Purkinje cell (primary cell): ENCODE measurements around the gene LILRB5. TPM values are rescaled to one million over a fixed set of nuclear protein-coding genes. Genes with fewer than 3 reads are reported as not detected.

Experiments used
- polyA plus RNA-seq: library from polyadenylated mRNA; unstranded; fragments of >200 nt; fragmentation: Nextera tagmentation; gene quantifications from 2 replicates; pipeline ENCODE4 v1.2.1, GENCODE V29; 2014

LILRB5 gene
- polyA plus RNA-seq, result 0.13 and 0.15 TPM in 2 replicates

DNA sequence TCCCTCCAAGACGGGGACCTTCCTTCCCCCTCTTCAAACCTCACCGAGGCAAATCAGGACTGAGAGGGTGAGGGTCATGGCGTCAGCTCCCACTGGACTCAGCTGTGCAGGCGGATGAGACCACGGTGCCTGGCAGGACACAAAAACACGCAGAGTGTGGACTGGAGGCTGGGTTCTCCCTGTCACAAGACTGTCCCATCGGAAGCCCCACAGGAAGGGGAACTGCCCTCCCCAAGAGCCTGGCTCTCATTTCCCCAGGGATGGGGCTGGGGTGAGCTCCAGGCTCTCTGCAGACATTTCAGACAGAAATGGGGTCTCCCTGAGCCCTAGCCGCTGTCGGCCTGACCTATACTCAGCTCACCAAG, at the start of gene LILRB5:
Gene LILRB5 (minus strand): TSS at position 158 of the 365 bp plus-strand sequence. CDS start 80 bp downstream, at position 78.

DNA sequence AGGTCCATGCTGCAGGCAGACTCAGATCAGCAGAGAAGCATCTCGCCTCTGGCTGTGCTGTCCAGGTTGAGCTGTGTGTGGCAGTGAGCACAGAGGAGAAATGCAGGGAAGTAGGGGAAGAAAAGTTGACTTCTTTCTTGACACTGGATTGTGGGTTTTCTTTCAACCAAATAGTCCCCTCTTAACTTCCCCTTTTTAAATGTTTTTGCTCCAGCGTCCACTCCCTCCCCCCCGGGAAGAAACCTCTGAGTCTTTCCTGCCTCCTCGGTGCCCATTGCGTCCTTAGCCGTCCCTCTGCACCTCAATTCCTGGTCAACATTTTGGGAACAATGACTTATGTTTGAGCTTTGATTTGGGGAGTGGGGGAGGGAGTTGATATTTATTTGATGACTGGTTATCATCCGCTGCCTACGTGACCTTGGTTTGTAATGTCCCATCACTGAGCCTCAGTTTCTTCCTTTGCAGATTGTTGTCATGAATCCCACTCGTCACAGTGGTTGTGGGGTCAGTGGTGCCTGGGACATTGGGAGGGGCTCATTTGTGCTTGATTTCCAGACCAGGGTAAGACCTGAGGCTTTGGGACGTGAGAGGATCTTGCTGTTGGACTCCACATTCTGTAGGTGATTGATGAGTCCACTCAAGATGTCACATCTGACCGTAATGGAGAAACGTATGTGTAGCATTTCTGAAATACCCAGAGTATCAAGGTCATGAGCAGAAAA, 24.1 kb upstream of the LILRB5 start, which contains the start of gene LILRB2:
Gene LILRB2 (minus strand): TSS at position 104 of the 722 bp plus-strand sequence. CDS start 614 bp downstream, outside the sequence.

DNA sequence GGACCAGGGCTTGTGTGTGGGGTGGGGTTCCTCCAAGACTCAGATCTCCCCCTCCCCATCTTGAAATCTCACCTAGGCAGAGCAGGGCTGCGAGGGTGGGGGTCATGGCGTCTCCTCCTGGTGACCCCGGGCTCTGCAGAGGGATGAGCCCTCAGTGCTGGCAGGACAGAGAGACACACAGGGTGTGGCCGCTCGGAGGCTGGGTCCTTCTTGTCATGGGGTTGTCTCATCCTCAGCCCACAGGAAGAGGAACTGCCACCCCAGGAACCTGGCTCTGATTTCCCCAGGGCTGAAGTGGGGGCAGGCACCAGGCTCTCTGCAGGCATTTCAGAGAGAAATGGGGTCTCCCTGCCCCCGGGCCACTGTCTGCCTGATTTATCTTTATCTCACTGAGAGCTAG, 14.4 kb downstream of the LILRB5 start, which contains the start of gene LILRA6:
Gene LILRA6 (minus strand): TSS at position 145 of the 400 bp plus-strand sequence.

DNA sequence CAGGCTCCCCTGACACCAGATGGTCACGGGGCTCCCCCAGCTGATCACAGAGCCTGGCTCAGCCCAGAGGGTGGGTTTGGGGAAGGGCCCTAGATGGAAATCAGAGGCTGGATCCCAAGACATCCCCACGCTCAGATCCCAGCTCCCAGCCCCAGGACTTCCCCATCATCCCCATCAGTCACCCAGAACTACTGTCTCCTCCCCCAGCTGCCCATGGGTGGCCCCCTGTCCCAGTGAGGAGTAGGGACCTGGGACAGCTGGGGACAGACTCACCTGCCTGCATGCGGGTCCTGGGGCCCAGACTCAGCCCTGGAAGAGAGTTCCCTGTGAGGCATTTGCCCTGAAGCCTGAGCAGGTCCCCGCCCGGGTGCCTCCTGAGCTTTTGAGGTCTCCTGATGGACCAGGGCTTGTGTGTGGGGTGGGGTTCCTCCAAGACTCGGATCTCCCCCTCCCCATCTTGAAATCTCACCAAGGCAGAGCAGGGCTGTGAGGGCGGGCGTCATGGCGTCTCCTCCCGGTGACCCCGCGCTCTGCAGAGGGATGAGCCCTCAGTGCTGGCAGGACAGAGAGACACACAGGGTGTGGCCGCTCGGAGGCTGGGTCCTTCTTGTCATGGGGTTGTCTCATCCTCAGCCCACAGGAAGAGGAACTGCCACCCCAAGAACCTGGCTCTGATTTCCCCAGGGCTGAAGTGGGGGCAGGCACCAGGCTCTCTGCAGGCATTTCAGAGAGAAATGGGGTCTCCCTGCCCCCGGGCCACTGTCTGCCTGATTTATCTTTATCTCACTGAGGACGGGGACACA, 34.4 kb downstream of the LILRB5 start, which contains the start of gene LILRB3:
Gene LILRB3 (minus strand): TSS at position 534 of the 803 bp plus-strand sequence. CDS start 31 bp downstream, at position 503.

Other genes with a start within 250 kb of the LILRB5 start
- gene VSTM1, start 193.4 kb downstream of the LILRB5 start, polyA plus RNA-seq, result not detected in 2 replicates
- not detected in 2 replicates for gene TARM1, start 175.9 kb downstream of the LILRB5 start, polyA plus RNA-seq
- gene OSCAR, start 156.5 kb downstream of the LILRB5 start, polyA plus RNA-seq, result not detected in 2 replicates
- 1,121 and 1,868 TPM in 2 replicates for gene NDUFA3, start 154.4 kb downstream of the LILRB5 start, polyA plus RNA-seq
- 5.5 and 10.9 TPM in 2 replicates for gene TFPT, start 141.6 kb downstream of the LILRB5 start, polyA plus RNA-seq
- 6.3 and 12.1 TPM in 2 replicates for gene PRPF31, start 141.5 kb downstream of the LILRB5 start, polyA plus RNA-seq
- 5.1 and 12.1 TPM in 2 replicates for gene CNOT3, start 119.5 kb downstream of the LILRB5 start, polyA plus RNA-seq
- gene LENG1, start 97.6 kb downstream of the LILRB5 start, polyA plus RNA-seq, result 3.0 and 5.2 TPM in 2 replicates
- gene TMC4, start 84.1 kb downstream of the LILRB5 start, polyA plus RNA-seq, result not detected in 2 replicates
- gene MBOAT7, start 67.7 kb downstream of the LILRB5 start, polyA plus RNA-seq, result 10.0 and 11.7 TPM in 2 replicates
- 4.8 and 7.6 TPM in 2 replicates for gene TSEN34, start 66.0 kb downstream of the LILRB5 start, polyA plus RNA-seq
- 68.6 and 83.4 TPM in 2 replicates for gene RPS9, start 56.4 kb downstream of the LILRB5 start, polyA plus RNA-seq
- gene LILRB3, start 34.3 kb downstream of the LILRB5 start, polyA plus RNA-seq, result 0.11 TPM in 1 of 2 replicates, not detected in the other
- not detected in 2 replicates for gene LILRA6, start 14.5 kb downstream of the LILRB5 start, polyA plus RNA-seq
- not detected in 2 replicates for gene LILRB2, start 23.8 kb upstream of the LILRB5 start, polyA plus RNA-seq
- gene LILRA5, start 55.9 kb upstream of the LILRB5 start, polyA plus RNA-seq, result not detected in 2 replicates
- not detected in 2 replicates for gene LILRA4, start 81.9 kb upstream of the LILRB5 start, polyA plus RNA-seq
- not detected in 2 replicates for gene LAIR1, start 107.7 kb upstream of the LILRB5 start, polyA plus RNA-seq
- 38.1 and 45.6 TPM in 2 replicates for gene TTYH1, start 158.2 kb upstream of the LILRB5 start, polyA plus RNA-seq
- gene LENG8, start 191.9 kb upstream of the LILRB5 start, polyA plus RNA-seq, result 3.1 and 4.7 TPM in 2 replicates
- gene LENG9, start 206.5 kb upstream of the LILRB5 start, polyA plus RNA-seq, result 1.9 TPM in 2 replicates
- not detected in 2 replicates for gene CDC42EP5, start 216.0 kb upstream of the LILRB5 start, polyA plus RNA-seq
- not detected in 2 replicates for gene LAIR2, start 245.6 kb upstream of the LILRB5 start, polyA plus RNA-seq